ENCODE results near the gene RSF1.

The RSF1 gene

DNA sequence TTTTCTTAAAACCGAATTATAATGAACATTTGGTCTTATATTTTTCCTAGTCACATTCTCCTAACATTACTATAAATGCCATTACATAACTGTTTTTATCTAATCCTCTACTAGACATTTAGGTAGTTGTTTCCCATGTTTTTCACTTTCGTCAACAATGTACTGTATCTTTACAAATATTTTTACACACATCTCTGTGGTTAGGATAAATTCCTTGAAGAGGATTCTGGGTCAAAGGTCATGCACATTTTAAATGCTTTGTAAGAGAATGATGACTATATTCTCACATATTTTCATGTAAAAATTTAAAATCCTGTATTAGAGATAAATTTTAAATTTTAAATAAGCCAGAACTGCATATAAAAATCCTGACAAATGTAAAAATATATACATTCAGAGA, 121.6 kb downstream of the RSF1 start:
- H3K36me3 ChIP-seq = peaks cover 31% of the 10 kb centered on the region
- TF ChIP-seq CTCF (IDR thresholded peaks at IDR 0.05; ENCODE audit: low read depth, low read length) = no peak
- H3K9me3 ChIP-seq = no peaks in the 10 kb centered on the region
- no peaks in the 10 kb centered on the region for H3K27me3 ChIP-seq
- no peak for DNase-seq
- H3K4me1 ChIP-seq = no peaks in the 10 kb centered on the region
- no peak overlapping the region for H3K4me3 ChIP-seq (ENCODE audit: low read depth, low read length)

DNA sequence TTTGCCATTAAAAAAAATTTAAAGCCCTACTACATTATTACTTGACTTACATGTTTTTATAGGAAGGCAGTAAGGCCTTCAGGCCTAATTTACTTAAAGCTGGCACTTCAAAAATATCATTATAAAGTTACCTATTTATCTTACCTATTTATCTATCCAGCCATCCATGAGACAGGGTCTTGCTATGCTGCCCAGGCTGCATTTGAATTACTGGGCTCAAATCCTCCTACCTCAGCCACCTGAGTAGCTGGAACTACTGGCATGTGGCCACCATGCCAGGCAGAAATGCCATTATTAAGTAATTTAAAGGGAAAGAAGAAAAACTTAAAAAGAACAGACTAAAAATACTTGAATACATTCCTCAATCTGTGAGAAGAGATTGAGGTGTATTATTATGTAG, 122.7 kb downstream of the RSF1 start:
- Histone ChIP-seq H3K27me3 (no peaks in the 10 kb centered on the region), H3K4me3 (ENCODE audit: low read depth, low read length) (no peak overlapping the region), H3K9me3 (no peaks in the 10 kb centered on the region), H3K4me1 (no peaks in the 10 kb centered on the region), H3K36me3 (peaks cover 28% of the 10 kb centered on the region)
- no peak for DNase-seq
- TF ChIP-seq CTCF (IDR thresholded peaks at IDR 0.05; ENCODE audit: low read depth, low read length) = no peak

DNA sequence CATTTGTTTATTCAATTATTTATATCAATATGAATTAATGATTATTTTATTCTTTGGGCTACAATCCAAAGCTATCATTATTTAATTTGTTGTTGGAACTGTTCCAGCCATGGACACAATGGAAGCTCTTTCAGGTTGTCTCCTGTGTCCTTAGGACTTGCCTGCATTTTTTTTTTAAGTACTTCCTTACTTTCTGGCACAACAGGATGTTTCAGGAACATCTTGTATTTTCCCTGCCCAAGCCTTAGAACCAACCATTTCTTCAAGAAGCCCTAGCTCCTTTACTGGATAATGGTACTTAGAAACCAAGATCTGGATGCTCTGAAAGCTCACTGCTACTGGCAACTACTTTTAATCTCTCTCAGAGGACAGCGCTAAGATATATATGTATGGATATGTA, 125.1 kb downstream of the RSF1 start:
- no peak for DNase-seq
- Histone ChIP-seq H3K9me3 (no peaks in the 10 kb centered on the region), H3K36me3 (peaks cover 26% of the 10 kb centered on the region), H3K4me3 (ENCODE audit: low read depth, low read length) (no peak overlapping the region), H3K27me3 (no peaks in the 10 kb centered on the region), H3K4me1 (no peaks in the 10 kb centered on the region)
- TF ChIP-seq CTCF (IDR thresholded peaks at IDR 0.05; ENCODE audit: low read depth, low read length) = no peak

- Histone ChIP-seq H3K9me3 (no peaks in the 10 kb centered on the region), H3K4me1 (no peaks in the 10 kb centered on the region), H3K4me3 (ENCODE audit: low read depth, low read length) (no peak overlapping the region), H3K27me3 (no peaks in the 10 kb centered on the region), H3K36me3 (peaks cover 11% of the 10 kb centered on the region)
- DNase-seq = no peak
- no peak for TF ChIP-seq CTCF (IDR thresholded peaks at IDR 0.05; ENCODE audit: low read depth, low read length)
Observed at GRCh38 chr11:77690649-77691048, 129.9 kb downstream of the RSF1 start.

DNA sequence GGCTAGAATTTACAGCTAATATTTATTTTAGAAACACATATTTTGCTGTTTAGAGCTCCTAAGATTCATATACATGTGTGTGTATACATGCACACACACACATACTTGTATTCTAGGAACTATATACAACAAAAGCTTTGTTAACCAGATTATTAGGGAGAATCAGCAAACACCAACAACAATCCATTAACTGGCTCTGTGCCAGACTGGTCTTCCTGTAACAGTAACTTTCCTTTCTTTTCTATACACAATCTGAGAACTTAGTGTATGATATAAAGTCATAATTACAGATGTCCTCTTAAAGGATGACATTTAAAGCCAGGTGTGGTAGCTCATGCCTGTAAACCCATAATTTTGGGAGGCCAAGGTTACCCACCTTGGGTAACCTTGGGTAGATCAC, 133.4 kb downstream of the RSF1 start:
- H3K9me3 ChIP-seq = no peaks in the 10 kb centered on the region
- H3K27me3 ChIP-seq = no peaks in the 10 kb centered on the region
- no peaks in the 10 kb centered on the region for H3K4me1 ChIP-seq
- no peak for DNase-seq
- H3K36me3 ChIP-seq = peaks cover 27% of the 10 kb centered on the region
- no peak overlapping the region for H3K4me3 ChIP-seq (ENCODE audit: low read depth, low read length)
- no peak for TF ChIP-seq CTCF (IDR thresholded peaks at IDR 0.05; ENCODE audit: low read depth, low read length)

DNA sequence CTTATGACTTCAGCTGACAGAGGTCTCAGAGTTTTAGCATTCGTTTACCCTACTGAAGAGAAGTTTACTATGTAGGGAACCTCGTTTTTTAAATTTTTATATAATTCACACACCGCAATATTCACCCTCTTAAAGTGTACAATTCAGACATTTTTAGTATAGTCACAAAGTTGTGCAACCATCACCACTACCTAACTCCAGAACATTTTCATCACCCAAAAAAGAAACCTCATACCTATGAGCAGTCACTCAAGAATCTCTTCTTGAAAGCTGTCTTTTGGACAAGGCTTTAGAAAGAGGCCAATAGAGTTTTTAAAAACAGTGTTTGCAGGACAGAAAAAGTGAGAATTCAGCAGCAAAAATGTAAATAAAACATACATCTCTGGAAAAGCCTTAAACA, 143.4 kb downstream of the RSF1 start:
- H3K27me3 ChIP-seq = no peaks in the 10 kb centered on the region
- no peak overlapping the region for H3K4me3 ChIP-seq (ENCODE audit: low read depth, low read length)
- H3K36me3 ChIP-seq = peaks cover 47% of the 10 kb centered on the region
- no peak for DNase-seq
- no peaks in the 10 kb centered on the region for H3K9me3 ChIP-seq
- TF ChIP-seq CTCF (IDR thresholded peaks at IDR 0.05; ENCODE audit: low read depth, low read length) = no peak
- no peaks in the 10 kb centered on the region for H3K4me1 ChIP-seq

Data from BE2C (cell line).